CD4-positive, alpha-beta T cell treated with Interleukin-4 for 4 hours (primary cell): ENCODE results near the gene LRRC8D.
"Not testable (repeated sequence)": the region's sequence is repeated elsewhere in the genome, so short reads cannot be mapped to it uniquely, and the experiment has no call there.

Source experiments
- DNase-seq: peaks from one replicate; pipeline ENCODE4 v3.0.0-alpha.2; 2020

The LRRC8D gene

GRCh38 chr1:89918794-89919155, 97.9 kb downstream of the LRRC8D start:
- DNase-seq: no peak

DNA sequence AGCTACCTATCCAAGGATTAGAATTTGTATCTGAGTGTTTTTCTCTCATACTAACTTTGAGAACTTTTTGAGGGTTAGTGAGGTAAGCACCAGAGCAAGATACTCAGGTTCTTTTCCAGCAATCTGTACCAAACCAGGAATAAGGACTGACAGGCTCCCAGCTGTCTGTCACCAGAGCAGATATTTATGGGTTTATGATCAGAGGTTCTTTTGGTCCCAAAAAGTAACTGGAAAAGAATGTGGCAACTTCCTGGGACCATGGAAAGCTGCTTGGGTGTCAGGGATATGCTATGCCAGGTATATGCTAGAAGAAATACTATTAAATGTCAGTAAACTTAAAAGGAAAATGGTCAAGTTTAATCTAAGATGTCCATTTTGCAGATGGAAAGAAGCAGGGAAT, 98.3 kb downstream of the LRRC8D start:
- no peak for DNase-seq

DNA sequence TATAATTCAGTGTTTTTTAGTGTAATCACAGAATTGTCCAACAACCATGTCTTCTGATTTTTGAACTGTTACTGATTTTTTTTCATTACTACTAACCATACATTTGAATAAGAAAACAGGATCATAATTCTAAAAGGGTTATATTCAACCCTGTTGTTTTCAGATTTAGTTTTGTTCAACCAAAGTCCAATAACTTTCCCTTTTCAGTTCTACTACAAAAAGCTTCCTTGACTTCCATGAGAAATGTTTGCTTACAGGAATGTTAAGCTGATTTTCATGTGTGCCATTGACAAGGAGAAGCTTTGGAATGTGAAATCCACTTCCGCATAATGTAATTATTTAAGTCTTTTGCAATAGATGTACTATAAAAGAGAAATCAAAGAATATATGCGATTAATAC, 102.1 kb downstream of the LRRC8D start:
- no peak for DNase-seq

GRCh38 chr1:89923517-89923916, 102.7 kb downstream of the LRRC8D start:
- DNase-seq: no peak

- not testable (repeated sequence) for DNase-seq
Observed at GRCh38 chr1:89924075-89924474, 103.2 kb downstream of the LRRC8D start.

- no peak for DNase-seq
Observed at GRCh38 chr1:89927049-89927448, 106.2 kb downstream of the LRRC8D start.

DNA sequence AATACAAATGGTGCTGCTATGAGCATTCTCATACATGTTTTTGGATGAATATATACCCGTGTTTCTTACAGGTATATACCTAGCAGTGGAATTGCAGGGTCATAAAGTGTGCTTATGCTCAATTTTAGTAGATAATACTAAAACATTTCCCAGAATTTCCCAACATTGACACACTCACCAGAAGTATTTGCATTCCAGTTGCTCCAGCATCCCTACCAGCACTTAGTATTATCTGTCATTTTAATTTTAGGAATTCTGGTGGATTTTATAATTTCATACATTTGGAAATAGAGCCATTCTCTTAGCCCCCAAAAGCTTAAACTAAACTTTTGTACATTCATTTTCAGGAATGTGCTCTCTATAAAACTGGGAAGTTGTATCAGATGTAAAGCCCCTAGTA, 106.6 kb downstream of the LRRC8D start:
- DNase-seq: no peak

DNA sequence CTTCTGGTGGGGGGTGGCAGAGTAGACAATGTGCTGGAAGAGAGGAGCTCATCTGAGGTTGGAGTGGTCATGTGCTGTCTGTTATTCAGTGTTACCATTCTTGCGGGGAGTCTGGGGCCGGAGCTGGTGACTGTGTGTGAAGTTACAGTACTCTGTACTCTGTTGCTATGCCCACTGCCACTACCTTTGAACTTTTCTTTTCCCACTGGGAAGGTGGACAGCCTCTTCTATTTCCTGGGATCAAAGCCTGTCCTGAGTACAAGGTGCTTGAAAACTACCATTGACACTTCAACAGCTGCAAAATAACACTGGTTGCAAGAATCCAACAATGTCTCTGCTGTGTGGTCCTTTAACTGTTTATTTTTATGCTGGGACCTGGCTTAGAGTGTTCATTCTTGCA, 107.7 kb downstream of the LRRC8D start:
- DNase-seq: no peak

- no peak for DNase-seq
Observed at GRCh38 chr1:89929467-89930063, 108.7 kb downstream of the LRRC8D start.

GRCh38 chr1:89930579-89930978, 109.7 kb downstream of the LRRC8D start:
- no peak for DNase-seq

GRCh38 chr1:89931964-89932363, 111.1 kb downstream of the LRRC8D start:
- no peak for DNase-seq

DNA sequence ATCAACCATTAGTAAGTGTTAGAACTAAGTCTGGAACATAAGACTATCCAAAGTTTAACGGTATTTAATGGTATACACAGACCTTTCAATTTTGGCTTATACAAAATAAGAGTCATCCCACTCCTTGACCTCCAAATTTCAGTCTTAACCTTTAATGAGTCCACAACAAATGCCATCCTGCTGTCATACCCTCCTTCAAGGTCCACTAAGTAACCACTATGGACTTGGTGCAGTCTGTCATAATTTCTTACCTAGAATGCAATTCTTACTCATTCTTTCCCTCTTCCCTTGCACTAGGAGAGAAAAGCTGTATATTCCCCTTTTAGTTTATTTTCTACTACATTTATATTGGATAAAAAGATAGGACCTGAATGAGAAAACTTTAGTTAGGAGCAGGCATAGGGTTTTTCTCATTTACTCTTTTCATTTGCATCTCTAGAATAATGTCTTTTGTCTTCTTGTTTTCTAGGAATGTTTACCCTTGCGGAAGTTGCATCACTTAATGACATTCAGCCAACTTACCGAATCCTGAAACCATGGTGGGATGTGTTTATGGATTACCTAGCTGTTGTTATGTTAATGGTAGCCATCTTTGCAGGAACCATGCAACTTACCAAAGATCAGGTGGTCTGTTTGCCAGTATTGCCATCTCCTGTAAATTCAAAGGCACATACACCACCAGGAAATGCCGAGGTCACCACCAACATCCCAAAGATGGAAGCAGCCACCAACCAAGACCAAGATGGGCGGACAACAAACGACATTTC, 111.9 kb downstream of the LRRC8D start:
- no peak for DNase-seq

DNA sequence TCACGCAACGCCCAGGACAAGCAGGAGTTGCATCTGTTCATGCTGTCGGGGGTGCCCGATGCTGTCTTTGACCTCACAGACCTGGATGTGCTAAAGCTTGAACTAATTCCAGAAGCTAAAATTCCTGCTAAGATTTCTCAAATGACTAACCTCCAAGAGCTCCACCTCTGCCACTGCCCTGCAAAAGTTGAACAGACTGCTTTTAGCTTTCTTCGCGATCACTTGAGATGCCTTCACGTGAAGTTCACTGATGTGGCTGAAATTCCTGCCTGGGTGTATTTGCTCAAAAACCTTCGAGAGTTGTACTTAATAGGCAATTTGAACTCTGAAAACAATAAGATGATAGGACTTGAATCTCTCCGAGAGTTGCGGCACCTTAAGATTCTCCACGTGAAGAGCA, 113.6 kb downstream of the LRRC8D start:
- DNase-seq: no peak

DNA sequence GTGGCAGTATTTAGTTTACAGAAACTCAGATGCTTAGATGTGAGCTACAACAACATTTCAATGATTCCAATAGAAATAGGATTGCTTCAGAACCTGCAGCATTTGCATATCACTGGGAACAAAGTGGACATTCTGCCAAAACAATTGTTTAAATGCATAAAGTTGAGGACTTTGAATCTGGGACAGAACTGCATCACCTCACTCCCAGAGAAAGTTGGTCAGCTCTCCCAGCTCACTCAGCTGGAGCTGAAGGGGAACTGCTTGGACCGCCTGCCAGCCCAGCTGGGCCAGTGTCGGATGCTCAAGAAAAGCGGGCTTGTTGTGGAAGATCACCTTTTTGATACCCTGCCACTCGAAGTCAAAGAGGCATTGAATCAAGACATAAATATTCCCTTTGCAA, 114.4 kb downstream of the LRRC8D start:
- DNase-seq: no peak

DNA sequence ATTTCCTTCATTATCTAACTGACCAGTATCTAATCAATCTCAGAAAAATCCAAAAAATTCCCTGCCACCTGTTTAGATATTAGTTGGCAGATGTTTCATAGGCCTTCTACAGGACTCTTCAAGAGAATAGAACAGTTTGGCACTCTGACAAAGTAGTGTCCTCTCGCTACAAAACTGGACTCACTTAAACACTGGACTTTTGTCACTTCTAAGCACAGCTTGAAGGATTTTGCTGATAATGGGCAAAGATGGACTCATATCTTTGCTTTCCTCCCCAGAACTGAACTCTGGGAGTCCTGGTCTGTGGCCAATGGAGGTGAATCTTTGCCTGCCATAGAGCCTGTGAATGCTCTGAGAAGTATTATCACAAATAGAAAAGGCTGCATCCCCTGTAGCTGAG, 115.9 kb downstream of the LRRC8D start:
- no peak for DNase-seq

DNA sequence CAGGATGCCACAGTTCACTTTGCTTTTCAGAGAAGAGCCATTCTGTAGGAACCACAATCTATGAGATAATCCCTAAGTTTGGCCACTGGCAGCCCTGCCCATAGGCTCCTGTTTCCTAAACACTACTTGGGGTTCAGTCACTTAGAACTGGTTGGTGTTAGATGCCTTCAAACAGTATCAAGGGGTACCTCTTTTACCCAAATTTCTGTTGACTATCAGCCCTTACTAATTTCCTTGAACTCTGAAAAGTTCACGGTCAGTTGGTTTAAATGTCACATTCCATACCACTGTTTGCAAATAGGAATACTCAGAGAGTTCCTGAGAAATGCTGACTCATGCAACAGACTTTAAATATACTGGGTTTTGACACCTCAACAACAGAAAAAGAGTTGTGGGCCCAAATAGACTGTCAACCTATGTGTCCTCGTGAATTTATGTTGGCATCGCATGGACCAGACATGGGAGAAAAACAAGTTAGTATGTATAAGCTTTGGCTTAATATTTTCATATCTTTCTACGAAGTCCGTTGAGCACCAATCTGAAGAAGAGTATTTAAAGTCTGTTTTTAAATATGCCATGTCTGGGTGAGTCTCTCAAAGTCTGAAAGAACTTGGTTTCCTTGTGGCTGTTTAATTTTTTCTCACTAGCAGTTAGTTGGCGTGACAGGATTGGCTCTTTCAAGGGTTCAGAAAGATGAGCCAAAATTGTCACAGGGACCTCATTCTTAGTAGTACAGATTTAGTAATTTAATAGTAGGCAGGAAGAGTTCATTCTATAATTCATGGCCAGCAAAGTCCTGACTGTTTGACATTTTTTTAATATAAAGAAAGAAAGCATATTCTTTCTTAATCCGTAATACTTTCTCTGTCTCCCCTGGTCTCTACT, 117.6 kb downstream of the LRRC8D start:
- no peak for DNase-seq

- DNase-seq: no peak
Observed at GRCh38 chr1:89939059-89939570, 118.3 kb downstream of the LRRC8D start.

DNA sequence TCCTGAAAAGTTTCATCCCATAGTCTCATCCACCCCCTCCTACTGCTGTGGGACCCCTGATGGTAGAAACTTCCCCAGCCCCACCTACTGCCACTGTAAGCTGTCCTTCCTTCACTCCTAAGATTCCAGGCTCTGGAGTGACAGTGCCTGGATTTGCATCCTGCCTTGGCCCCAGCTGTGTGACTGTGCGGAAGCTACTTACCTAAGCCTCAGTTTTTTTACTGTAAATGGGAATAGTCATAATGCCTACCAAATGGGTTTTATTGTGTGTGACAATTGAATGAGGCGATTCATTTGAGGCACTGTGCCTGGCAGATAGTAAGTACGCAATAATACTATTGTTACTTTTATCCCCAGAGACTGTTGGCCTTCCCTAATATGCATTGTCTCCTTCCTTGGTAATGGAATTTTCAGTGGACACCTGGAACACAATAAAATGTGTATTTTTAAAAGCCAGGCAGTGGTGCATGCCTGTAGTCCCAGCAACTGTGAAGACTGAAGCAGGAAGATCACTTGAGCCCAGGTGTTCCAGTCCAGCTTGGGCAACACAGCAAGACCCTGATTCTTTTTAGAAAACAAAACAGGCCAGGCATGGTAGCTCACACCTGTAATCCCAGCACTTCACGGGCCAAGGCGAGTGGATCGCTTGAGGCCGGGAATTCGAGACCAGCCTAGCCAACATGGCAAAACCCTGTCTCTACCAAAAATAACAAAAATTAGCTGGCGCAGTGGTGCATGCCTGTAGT, 119.0 kb downstream of the LRRC8D start:
- no peak for DNase-seq

GRCh38 chr1:89941110-89941766, 120.4 kb downstream of the LRRC8D start:
- DNase-seq: peak; percentile 32

DNA sequence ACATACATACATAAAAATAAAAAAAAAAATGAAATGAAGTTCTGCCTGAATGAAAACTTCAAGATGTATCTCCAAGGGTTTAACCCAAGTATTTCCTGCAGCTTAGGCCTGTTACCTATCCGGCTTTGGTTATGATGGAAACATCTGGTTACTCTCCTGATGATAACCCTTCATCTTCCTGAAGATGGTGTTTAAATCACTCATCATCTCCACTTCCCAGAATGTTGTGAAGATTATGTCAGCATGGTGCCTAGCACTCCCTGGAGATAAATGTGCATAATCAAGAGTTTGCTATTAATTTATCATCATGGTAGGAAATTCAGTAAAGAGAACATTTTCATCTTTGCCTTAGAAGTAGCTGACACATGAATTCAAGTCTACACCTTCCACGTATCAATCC, 121.2 kb downstream of the LRRC8D start:
- no peak for DNase-seq

DNA sequence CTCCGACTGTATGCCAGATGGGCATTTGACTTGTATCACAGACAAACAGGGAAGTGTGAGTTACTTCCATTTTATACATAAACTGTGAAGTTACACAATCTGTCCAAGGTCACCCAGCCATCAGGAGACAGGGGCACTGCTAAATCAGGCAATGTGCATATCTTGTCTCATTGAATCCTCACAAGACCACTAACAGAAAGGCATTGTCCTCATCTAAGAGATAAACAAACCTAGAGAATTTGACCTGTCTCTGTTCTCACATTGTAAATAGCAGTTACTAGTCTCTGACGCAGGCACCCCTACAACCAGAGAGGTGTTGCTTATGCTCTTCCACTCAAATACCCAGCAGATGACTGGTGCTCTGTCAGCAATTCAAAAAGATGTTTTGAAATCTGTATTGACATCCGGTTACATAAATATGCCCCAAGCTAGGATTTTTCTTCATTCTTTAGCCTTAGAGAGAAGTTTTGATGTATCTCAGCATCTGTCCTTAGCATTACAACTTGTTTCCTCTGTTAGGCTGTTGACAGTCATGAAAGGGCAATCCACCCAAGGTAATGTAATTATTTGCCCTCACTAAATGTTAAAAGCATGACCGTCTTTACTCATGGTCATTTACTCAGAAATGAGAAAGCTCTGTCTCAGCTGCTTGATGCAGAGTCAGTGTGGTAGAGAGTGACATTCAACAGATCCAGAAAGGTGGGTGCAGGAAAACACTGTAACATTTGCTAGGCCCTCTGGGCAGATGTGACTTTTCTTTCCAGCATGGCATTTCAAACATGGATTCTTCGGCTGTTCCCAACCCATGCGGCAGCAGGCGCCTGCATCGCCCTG, 122.2 kb downstream of the LRRC8D start:
- DNase-seq: no peak
